Hepatocyte (in vitro differentiated cells): ENCODE measurements around the gene COX8A. TPM values are rescaled to one million over a fixed set of nuclear protein-coding genes. Genes with fewer than 3 reads are reported as not detected.

Source experiments
- DNase-seq: peaks from one replicate; pipeline ENCODE4 v3.0.0-alpha.2; 2016; ENCODE audit warnings: low spot score
- H2AFZ ChIP-seq: fragments of 200-600 bp; sonication (generic); 2 replicates; pipeline ENCODE4 v1.6.0; 2016; ENCODE audit warnings: antibody characterized with exemption, mild to moderate bottlenecking
- H3K27ac ChIP-seq: fragments of 200-600 bp; sonication (generic); 2 replicates; pipeline ENCODE4 v1.5.1; 2016; ENCODE audit warnings: mild to moderate bottlenecking
- H3K27me3 ChIP-seq: fragments of 200-600 bp; sonication (generic); 2 replicates; pipeline ENCODE4 v1.6.1; 2016
- H3K36me3 ChIP-seq: fragments of 200-600 bp; sonication (generic); replicated peaks from 2 replicates; pipeline ENCODE4 v1.5.1; 2016; ENCODE audit warnings: low read depth; ENCODE audit not compliant: insufficient read depth
- H3K4me1 ChIP-seq: fragments of 200-600 bp; sonication (generic); 2 replicates; pipeline ENCODE4 v1.5.1; 2016; ENCODE audit warnings: mild to moderate bottlenecking, moderate library complexity; ENCODE audit not compliant: insufficient read depth
- H3K4me2 ChIP-seq: fragments of 200-600 bp; sonication (generic); 2 replicates; pipeline ENCODE4 v1.6.0; 2016
- H3K4me3 ChIP-seq: fragments of 200-600 bp; sonication (generic); 2 replicates; pipeline ENCODE4 v1.5.1; 2016; ENCODE audit warnings: mild to moderate bottlenecking
- H3K79me2 ChIP-seq: fragments of 200-600 bp; sonication (generic); 2 replicates; pipeline ENCODE4 v1.6.0; 2017; ENCODE audit warnings: mild to moderate bottlenecking
- H3K9me2 ChIP-seq: fragments of 200-600 bp; sonication (generic); replicated peaks from 2 replicates; pipeline ENCODE4 v1.6.0; 2017; ENCODE audit warnings: mild to moderate bottlenecking; ENCODE audit not compliant: insufficient read depth
- H3K9me3 ChIP-seq: fragments of 200-600 bp; sonication (generic); 2 replicates; pipeline ENCODE4 v1.5.1; 2016; ENCODE audit warnings: low read depth, mild to moderate bottlenecking
- H4K20me1 ChIP-seq: fragments of 200-600 bp; sonication (generic); 2 replicates; pipeline ENCODE4 v1.6.0; 2016; ENCODE audit warnings: mild to moderate bottlenecking; ENCODE audit not compliant: insufficient read depth, poor library complexity, severe bottlenecking
- CTCF ChIP-seq: fragments of 200-600 bp; sonication (generic); IDR thresholded peaks from 2 replicates; pipeline ENCODE4 v1.5.1; 2016; ENCODE audit warnings: antibody characterized with exemption, mild to moderate bottlenecking; ENCODE audit not compliant: poor library complexity
- EZH2 ChIP-seq: fragments of 200-600 bp; sonication (generic); IDR thresholded peaks from 2 replicates; pipeline ENCODE4 v1.6.1; 2016; ENCODE audit warnings: antibody characterized with exemption, mild to moderate bottlenecking, borderline replicate concordance
- EZH2phosphoT487 ChIP-seq: fragments of 200-600 bp; sonication (generic); IDR thresholded peaks from one replicate; pipeline ENCODE4 v1.6.1; 2018; ENCODE audit warnings: antibody characterized with exemption, mild to moderate bottlenecking, low read depth, moderate library complexity; ENCODE audit not compliant: unreplicated experiment, severe bottlenecking
- WGBS: methylation state at CpG from one replicate; pipeline ENCODE4 v1.1.6; 2016; ENCODE audit warnings: low lambda C conversion rate; ENCODE audit errors: missing lambda C conversion rate; 5-methylcytosine and 5-hydroxymethylcytosine counted together
- polyA plus RNA-seq: library from polyadenylated mRNA; unstranded; fragments of >200 nt; fragmentation: Nextera tagmentation; extraction: Ambion mirVana; gene quantifications from 2 replicates; pipeline ENCODE4 v1.2.1, GENCODE V29; 2016
- total RNA-seq: library from RNA; depleted of rRNA; stranded (reverse); fragments of >200 nt; gene quantifications from 2 replicates; pipeline ENCODE4 v1.2.3, GENCODE V29; 2014

Gene COX8A
- total and polyA plus RNA-seq, 2 experiments from 2014 or later = 430 to 463 TPM

- Histone ChIP-seq H3K36me3 (no peaks in the 10 kb centered on the region), H3K9me3 (no peaks in the 10 kb centered on the region), H3K4me2 (no peak overlapping the region), H3K4me1 (peaks cover 50% of the 10 kb centered on the region), H3K27ac (no peak overlapping the region), H3K27me3 (peaks cover 4% of the 10 kb centered on the region), H2AFZ (no peak overlapping the region), H3K4me3 (no peak overlapping the region), H4K20me1 (peaks cover 7% of the 10 kb centered on the region), H3K79me2 (no peaks in the 10 kb centered on the region), H3K9me2 (no peaks in the 10 kb centered on the region)
- 85% methylated on average over 23 of the region's 23 CpGs for WGBS
- no peak for TF ChIP-seq EZH2
- no peak for TF ChIP-seq CTCF
- no peak for TF ChIP-seq EZH2phosphoT487
- no peak for DNase-seq
Measured at GRCh38 chr11:64003807-64004589, 29.6 kb downstream of the COX8A start.

DNA sequence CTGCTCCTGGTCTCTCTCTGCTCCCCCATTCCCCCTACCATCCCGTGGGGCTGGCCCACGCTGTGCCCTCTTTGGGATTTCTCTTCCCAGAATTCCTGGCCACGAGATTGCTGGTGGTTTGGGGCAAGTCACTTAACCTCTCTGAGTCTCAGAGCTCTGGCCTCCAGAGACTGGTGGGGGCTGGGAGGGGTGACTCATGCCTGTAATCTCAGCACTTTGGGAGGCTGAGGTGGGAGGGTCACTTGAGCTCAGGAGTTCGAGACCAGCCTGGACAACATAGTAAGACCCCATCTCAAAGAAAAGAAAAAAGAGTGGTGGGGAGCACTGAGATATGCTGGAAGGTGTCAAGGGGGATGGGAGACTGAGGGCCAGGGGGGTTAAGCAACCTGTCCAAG lies 30.2 kb downstream of the COX8A start:
- H3K79me2 ChIP-seq = no peaks in the 10 kb centered on the region
- TF ChIP-seq EZH2 = no peak
- no peak for TF ChIP-seq EZH2phosphoT487
- no peak for TF ChIP-seq CTCF
- H4K20me1 ChIP-seq = peaks cover 5% of the 10 kb centered on the region
- H3K27me3 ChIP-seq = peaks cover 4% of the 10 kb centered on the region
- DNase-seq = no peak
- H3K27ac ChIP-seq = no peak overlapping the region
- no peak overlapping the region for H3K4me3 ChIP-seq
- no peak overlapping the region for H3K4me2 ChIP-seq
- H3K9me3 ChIP-seq = no peaks in the 10 kb centered on the region
- H2AFZ ChIP-seq = no peak overlapping the region
- H3K36me3 ChIP-seq = no peaks in the 10 kb centered on the region
- 81% methylated on average over 4 of the region's 4 CpGs for WGBS
- H3K4me1 ChIP-seq = peaks cover 47% of the 10 kb centered on the region
- no peaks in the 10 kb centered on the region for H3K9me2 ChIP-seq

DNA sequence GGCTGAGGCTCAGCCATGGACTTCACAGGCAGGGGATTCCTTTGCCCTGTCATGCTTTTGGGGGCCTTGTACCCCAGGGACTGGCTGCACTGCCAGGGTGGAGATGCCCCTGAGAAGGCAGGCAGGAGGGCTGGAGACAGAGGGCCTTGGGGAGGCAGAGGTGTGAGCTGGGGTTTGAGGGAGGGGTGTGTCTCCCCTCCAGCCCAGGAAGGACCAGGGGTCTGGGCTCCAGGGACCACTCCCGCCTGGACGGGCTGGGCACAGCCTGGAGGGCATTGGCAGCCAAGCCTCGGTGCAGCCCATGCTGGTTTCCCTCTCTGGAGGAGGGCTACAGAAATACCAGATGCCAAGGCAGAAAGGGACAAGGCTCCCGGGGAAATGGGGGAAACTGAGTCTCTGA lies 31.3 kb downstream of the COX8A start:
- Histone ChIP-seq H3K36me3 (no peaks in the 10 kb centered on the region), H3K4me1 (peaks cover 37% of the 10 kb centered on the region), H3K4me2 (no peak overlapping the region), H3K4me3 (no peak overlapping the region), H3K79me2 (no peaks in the 10 kb centered on the region), H3K9me3 (no peaks in the 10 kb centered on the region), H3K27me3 (peaks cover 4% of the 10 kb centered on the region), H3K9me2 (no peaks in the 10 kb centered on the region), H3K27ac (no peak overlapping the region), H2AFZ (no peak overlapping the region), H4K20me1 (no peaks in the 10 kb centered on the region)
- DNase-seq = no peak
- 98% methylated on average over 4 of the region's 4 CpGs for WGBS
- TF ChIP-seq EZH2phosphoT487 = no peak
- TF ChIP-seq CTCF = no peak
- TF ChIP-seq EZH2 = no peak
